NCI-H1417 (cell line): Measurements from ENCODE around the gene HINT2.

Experiments
- DNase-seq, 3 experiments: peaks; one replicate each; lab custom pipeline; 2025; lab: John Stamatoyannopoulos, UW

Gene HINT2

GRCh38 chr9:35811381-35812024, 3.3 kb downstream of the HINT2 start:
- no peak for DNase-seq

GRCh38 chr9:35810122-35810521, 4.7 kb downstream of the HINT2 start:
- DNase-seq, result no peak

- DNase-seq, result no peak
Observed at GRCh38 chr9:35808433-35808832, 6.4 kb downstream of the HINT2 start.

GRCh38 chr9:35806101-35806500, 8.7 kb downstream of the HINT2 start:
- no peak for DNase-seq

- DNase-seq, result no peak
Observed at GRCh38 chr9:35801328-35802128, 13.3 kb downstream of the HINT2 start.

DNA sequence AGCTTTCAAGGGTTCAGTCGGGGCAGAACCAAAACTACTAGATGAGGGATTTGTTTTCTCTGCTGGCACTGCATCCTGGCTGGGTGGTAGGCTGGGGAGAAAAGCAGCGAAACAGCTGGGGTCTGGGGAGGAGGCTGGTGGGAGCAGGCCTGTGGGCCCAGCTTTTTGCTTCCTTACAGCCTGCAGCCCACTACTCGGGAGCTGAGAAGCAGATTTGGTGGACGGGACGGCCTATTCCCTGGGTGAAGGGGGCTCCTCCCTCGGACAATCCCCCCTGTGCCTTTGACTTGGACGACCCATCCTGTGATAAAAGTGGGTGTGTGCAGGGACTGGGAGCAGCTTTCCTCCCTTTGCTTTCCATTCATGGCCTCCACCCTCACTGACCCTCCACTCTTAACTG, 14.3 kb downstream of the HINT2 start:
- no peak for DNase-seq

DNA sequence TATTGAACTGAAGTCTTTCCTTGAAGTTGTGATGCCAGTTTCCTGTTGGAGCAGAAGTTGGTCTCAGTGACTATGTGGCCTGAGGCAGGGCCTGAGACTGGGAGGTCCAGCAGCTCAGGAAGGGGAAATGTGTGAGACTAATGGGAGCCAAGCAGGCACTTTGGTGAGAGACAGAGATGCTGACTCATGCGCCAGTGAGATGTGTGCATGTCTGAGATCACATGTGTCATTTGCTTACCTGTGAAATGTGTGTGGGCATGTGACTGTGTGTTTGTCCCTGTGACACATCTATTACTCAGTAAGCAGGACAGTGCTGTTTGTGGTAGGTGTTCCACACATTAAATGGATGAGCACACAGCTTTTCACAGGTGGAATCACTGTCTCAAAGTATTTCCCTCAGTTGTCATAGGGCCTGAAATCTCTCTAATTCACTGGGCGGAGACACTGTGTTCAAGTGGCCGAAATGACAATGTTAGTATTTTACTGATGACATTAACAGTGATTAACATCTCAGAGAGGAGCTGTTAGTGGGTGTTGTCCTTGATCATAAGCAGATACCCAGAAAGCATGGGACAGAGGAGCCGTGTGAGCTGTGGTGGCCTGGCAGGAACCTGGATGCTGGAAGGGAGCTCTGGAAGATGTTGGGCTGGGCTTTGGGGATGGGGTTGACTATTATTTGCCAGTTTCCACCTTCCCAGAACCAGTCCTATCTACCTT, 16.0 kb downstream of the HINT2 start:
- no peak for DNase-seq

DNA sequence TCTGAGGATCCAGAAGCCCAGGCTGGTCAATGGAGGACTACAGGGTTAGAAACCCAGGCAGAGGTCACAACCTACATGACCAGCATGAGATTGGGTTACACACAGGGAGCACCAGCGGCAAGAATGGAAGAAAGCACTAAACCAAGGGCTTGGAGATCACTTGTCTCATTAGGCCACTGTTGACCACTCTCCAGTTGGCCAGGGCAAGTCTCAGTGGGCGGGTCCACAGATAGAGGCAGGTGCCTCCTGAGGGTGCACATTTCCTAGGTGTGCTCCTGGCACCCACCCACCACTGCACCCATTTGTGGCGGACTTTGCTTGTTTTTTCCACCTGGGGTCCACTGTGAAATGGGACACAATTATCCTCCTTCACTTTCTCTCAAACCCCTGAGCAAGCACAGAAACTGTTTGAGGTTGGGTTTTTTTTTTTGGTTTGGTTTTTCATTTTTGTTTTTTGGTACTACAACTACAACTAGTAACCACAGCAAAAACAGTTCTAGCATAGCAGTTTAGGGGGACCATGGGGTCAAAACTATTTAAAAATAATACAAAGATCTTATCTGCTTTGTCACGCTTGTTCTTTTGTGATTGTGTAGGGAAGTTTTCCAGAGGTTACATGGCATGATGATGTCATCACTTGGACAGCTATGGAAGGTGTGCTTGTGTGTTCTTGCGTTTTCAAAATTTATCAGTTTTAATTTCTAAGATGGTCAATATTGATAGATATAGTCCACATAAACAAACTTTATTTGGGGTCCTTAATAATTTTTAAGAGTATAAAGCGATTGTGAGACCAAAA, 17.3 kb downstream of the HINT2 start:
- no peak for DNase-seq

DNA sequence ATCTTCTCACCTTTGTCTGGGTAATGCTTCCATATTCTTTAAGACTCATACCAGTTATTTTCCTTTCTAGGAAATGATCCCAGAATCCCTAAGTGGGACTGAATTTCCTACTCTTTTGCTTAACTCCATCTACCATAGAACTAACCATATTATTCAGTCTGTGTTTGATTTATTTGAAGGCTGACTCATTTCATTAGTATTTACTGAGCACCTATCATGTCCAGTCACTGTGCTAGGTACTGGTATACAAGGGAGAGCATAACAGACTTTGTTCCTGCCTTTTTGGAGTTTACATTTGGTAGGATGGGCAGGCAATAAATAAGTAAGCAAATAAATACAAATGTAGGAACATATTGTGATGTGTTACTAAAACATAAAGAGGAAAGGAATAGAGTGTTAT, 19.1 kb downstream of the HINT2 start:
- no peak for DNase-seq

- no peak for DNase-seq
Observed at GRCh38 chr9:35793461-35793860, 21.4 kb downstream of the HINT2 start.

- no peak for DNase-seq
Observed at GRCh38 chr9:35792826-35793225, 22.0 kb downstream of the HINT2 start.

DNA sequence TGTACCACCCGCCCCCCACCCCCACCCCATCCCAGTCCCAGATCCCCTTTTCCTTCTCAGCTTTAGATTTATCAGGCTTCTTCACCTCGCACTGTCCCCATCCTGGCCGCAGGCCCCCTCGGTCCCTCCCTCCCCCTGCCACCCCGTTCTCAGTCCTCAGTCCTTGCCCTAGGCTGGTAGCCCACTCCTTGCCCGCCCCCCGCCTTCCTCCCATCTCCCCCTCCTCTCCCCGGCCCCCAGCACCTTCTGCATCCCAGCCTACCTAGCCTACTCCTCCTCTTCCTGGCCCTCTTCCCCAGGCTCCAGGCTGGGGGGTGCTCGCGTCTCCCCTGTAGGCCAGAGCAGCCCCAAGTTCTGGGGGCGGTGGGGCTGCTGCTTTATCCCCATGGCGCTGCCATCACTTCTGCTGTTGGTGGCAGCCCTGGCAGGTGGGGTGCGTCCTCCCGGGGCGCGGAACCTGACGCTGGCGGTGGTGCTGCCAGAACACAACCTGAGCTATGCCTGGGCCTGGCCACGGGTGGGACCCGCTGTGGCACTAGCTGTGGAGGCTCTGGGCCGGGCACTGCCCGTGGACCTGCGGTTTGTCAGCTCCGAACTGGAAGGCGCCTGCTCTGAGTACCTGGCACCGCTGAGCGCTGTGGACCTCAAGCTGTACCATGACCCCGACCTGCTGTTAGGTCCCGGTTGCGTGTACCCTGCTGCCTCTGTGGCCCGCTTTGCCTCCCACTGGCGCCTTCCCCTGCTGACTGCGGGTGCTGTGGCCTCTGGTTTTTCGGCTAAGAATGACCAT, 22.6 kb downstream of the HINT2 start:
- DNase-seq, result no peak

GRCh38 chr9:35791297-35791921, 23.4 kb downstream of the HINT2 start, which contains the start of gene NPR2:
Gene NPR2, plus strand, starts transcription at chr9:35791591. Its CDS starts 818 bp downstream, at chr9:35792409.
- no peak for DNase-seq

GRCh38 chr9:35790385-35791296, 24.2 kb downstream of the HINT2 start:
- DNase-seq, result peak; percentile 53 to 74 (median 56)

GRCh38 chr9:35790025-35790384, 24.8 kb downstream of the HINT2 start:
- DNase-seq, result no peak

DNA sequence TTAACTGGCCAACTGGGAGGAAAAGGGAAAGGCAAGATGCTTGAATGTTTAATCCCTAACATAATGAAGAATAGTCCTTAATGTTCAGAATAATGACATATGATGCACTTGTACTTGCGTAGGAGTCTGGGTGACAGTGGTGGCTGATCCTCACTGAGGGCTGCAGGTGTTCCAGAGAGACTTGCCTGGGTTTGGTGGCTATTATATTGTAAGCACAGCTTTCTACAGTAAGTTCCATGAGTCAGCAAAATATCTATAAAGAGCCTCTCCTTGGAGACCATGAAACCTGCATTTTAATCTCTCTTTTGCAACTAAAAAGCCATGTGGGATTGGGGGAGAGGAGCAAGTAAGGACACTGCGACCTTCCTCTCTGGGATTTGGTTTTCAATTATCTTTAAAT, 25.3 kb downstream of the HINT2 start:
- DNase-seq, result no peak

DNA sequence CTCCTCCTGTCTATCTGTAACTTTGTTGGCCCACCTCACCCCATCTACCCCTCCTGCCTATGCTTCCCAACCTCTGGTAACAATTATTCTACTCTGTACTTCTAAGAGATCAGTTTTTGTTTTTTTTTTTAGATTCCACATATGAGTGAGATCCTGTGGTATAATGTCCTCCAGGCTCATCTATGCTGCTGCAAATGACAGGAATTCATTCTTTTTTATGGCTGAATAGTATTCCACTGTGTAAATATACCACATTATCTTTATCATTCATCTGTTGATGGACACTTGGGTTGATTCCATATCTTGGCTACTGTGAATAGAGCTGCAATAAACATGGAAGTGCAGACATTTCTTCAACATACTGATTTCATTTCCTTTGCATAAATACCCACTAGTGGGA, 31.4 kb downstream of the HINT2 start:
- DNase-seq, result no peak

- DNase-seq, result no peak
Observed at GRCh38 chr9:35781066-35781465, 33.8 kb downstream of the HINT2 start.

GRCh38 chr9:35778496-35778895, 36.3 kb downstream of the HINT2 start:
- DNase-seq, result no peak

DNA sequence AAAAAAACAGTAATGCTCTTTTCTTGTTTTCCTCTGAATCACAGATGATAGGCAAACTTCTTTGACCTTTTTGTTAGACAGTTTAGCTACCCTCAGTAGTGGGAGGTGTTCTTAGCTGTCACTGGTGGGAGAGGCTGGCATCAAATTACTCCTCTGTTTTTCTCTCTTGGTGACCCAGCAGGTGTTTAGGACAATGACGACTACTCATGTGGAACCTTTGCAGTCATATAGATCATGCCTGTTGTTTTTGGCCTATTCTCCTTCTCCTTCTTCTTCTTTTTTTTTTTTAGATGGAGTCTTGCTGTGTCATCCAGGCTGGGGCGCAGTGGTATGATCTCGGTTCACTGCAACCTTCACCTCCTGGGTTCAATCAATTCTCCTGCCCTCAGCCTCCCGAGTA, 38.8 kb downstream of the HINT2 start:
- DNase-seq, result peak; percentile 27 to 70 (median 65)
